Measurements from ENCODE around the gene SLC49A4.

DNA sequence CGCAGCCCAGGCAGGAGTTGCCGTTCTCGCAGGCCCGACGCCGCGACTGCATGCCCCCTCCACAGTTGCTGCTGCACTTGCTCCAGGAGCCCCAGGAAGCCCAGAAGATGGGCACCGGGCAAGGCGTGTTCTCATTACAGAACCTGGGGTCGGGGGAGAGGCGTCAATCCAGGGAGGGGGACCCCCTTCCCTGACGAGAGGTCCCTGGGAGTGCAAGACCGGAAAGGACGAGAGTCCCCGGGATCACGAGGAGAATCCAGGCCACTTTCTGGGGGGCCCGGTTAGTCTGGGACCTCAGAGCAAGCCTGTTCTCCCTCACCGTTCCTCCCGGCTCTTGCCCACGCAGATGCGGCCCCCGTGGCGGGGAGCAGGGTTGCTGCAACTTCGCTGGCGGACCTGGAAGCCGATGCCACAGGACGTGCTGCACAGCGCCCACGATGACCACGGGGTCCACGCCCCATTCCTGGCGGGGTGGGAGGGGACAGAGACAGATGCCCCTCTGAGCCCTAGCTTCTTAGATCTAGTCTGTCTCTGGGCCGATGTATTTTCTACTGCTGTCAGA lies 118.8 kb downstream of the SLC49A4 start:
- TF ChIP-seq, protein P1, sequence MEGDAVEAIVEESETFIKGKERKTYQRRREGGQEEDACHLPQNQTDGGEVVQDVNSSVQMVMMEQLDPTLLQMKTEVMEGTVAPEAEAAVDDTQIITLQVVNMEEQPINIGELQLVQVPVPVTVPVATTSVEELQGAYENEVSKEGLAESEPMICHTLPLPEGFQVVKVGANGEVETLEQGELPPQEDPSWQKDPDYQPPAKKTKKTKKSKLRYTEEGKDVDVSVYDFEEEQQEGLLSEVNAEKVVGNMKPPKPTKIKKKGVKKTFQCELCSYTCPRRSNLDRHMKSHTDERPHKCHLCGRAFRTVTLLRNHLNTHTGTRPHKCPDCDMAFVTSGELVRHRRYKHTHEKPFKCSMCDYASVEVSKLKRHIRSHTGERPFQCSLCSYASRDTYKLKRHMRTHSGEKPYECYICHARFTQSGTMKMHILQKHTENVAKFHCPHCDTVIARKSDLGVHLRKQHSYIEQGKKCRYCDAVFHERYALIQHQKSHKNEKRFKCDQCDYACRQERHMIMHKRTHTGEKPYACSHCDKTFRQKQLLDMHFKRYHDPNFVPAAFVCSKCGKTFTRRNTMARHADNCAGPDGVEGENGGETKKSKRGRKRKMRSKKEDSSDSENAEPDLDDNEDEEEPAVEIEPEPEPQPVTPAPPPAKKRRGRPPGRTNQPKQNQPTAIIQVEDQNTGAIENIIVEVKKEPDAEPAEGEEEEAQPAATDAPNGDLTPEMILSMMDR (IDR thresholded peaks at IDR 0.05), result no peak
- TF ChIP-seq POLR2A (IDR thresholded peaks at IDR 0.05; ENCODE audit: low read depth), result no peak
